ENCODE data around the gene KLHL13. TPM values are rescaled to one million over a fixed set of nuclear protein-coding genes. Genes with fewer than 3 reads are reported as not detected.
"Not testable (repeated sequence)": the region's sequence is repeated elsewhere in the genome, so short reads cannot be mapped to it uniquely, and the experiment has no call there.

KLHL13 gene
- total and polyA plus RNA-seq, 10 of the 15 experiments (the other 5 are each of a cell fraction or from before 2014, with no cell fraction given), result 8.2 to 34.1 (median 13.8) TPM

DNA sequence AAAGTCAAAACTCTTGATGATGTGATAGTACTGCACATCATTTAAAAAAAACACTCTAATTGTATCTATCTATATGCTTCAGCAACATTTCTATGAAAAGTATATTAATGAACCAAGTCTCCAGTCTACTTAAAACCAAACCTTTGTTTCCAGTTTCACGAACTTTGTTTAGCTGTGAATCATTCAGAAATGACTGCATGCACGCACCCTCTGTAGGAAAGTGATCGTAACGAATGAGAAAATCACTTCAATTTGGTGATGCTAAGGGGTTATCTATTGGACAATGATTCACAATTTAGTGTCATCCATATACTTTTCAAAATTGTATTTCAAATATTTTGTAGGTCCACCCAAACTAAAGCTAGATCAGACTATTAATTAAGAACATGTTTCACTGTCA lies 157.6 kb downstream of the KLHL13 start:
- FAIRE-seq (no peak), ATAC-seq (peak; percentile 48), DNase-seq (ENCODE audit: low read depth, low spot score) (no peak)
- POLR2A ChIA-PET, result no interaction called here
- intact Hi-C loops (cut with micrococcal nuclease; ENCODE audit: unreplicated experiment) (no loop called here), in situ Hi-C loops (cut with MboI) (no loop called here)
- BruUV-seq (replicated peaks), result no TSS peak
- no peaks in the 10 kb centered on the region for H3K36me3 ChIP-seq (ENCODE audit: control insufficient read depth in 2 of 2, insufficient read depth in 2 of 2, low read length in 1 of 2)
- H3K27ac ChIP-seq (ENCODE audit: control insufficient read depth, insufficient read depth), result no peak overlapping the region
- SMC1A ChIA-PET (ENCODE audit: uncharacterized antibody, unreplicated experiment), result interaction anchor here (0.7 to 1.3 kb wide), 3 partner anchors 9 to 22 kb away, joined by 3 to 4 read pairs (median 3); no protein-coding TSS in a partner anchor
- no peaks in the 10 kb centered on the region for H3K79me2 ChIP-seq (ENCODE audit: control insufficient read depth, insufficient read depth, low read length)
- H4K20me1 ChIP-seq (ENCODE audit: control insufficient read depth, insufficient read depth), result no peaks in the 10 kb centered on the region
- no peak overlapping the region for H3K4me2 ChIP-seq (ENCODE audit: control insufficient read depth, insufficient read depth)
- CTCF ChIA-PET, result no interaction called here
- no peak overlapping the region for H3K4me3 ChIP-seq
- H2AFZ ChIP-seq (ENCODE audit: control insufficient read depth, low read depth, low read length), result no peak overlapping the region
- no peaks in the 10 kb centered on the region for H3K9me3 ChIP-seq (replicated peaks; ENCODE audit: control insufficient read depth, insufficient read depth, low read length)
- no peaks in the 10 kb centered on the region for H3K27me3 ChIP-seq (replicated peaks in 1 of 2; ENCODE audit: control insufficient read depth in 2 of 2, insufficient read depth in 2 of 2, low read length in 1 of 2)
- no peaks in the 10 kb centered on the region for H3K4me1 ChIP-seq (ENCODE audit: control insufficient read depth, insufficient read depth, low read length)
- no peak overlapping the region for H3K9ac ChIP-seq (ENCODE audit: control insufficient read depth, insufficient read depth, low read length)
- WGBS (ENCODE audit: insufficient coverage, insufficient replicate concordance, low lambda C conversion rate, missing lambda C conversion rate), result 46% methylated on average over 4 of the region's 4 CpGs
- TF ChIP-seq E2F4 (IDR thresholded peaks at IDR 0.05; ENCODE audit: low read depth, low read length), result no peak
- RAD21 ChIA-PET (ENCODE audit: unreplicated experiment), result interaction anchor here (0.7 kb wide), 1 partner anchor 15 kb away, joined by 4 read pairs; no protein-coding TSS in a partner anchor

GRCh38 chrX:117957128-117957527 lies 159.5 kb downstream of the KLHL13 start:
- ChIA-PET RAD21 (ENCODE audit: unreplicated experiment) (no interaction called here), CTCF (no interaction called here), SMC1A (ENCODE audit: uncharacterized antibody, unreplicated experiment) (no interaction called here), POLR2A (interaction anchor here (0.6 kb wide), 1 partner anchor 34 kb away, joined by 7 read pairs; no protein-coding TSS in a partner anchor)
- Histone ChIP-seq H3K9me3 (replicated peaks; ENCODE audit: control insufficient read depth, insufficient read depth, low read length) (no peaks in the 10 kb centered on the region), H2AFZ (ENCODE audit: control insufficient read depth, low read depth, low read length) (no peak overlapping the region), H3K79me2 (ENCODE audit: control insufficient read depth, insufficient read depth, low read length) (no peaks in the 10 kb centered on the region), H3K36me3 (ENCODE audit: control insufficient read depth in 2 of 2, insufficient read depth in 2 of 2, low read length in 1 of 2) (no peaks in the 10 kb centered on the region), H3K4me1 (ENCODE audit: control insufficient read depth, insufficient read depth, low read length) (no peaks in the 10 kb centered on the region), H3K27me3 (replicated peaks in 1 of 2; ENCODE audit: control insufficient read depth in 2 of 2, insufficient read depth in 2 of 2, low read length in 1 of 2) (no peaks in the 10 kb centered on the region), H3K27ac (ENCODE audit: control insufficient read depth, insufficient read depth) (no peak overlapping the region), H3K4me3 (no peak overlapping the region), H3K4me2 (ENCODE audit: control insufficient read depth, insufficient read depth) (no peak overlapping the region), H3K9ac (ENCODE audit: control insufficient read depth, insufficient read depth, low read length) (no peak overlapping the region), H4K20me1 (ENCODE audit: control insufficient read depth, insufficient read depth) (no peaks in the 10 kb centered on the region)
- TF ChIP-seq POLR2AphosphoS5 (IDR thresholded peaks at IDR 0.05; ENCODE audit: low read length) (no peak), RAD51 (IDR thresholded peaks at IDR 0.05) (no peak), E2F4 (IDR thresholded peaks at IDR 0.05; ENCODE audit: low read depth, low read length) (no peak), GABPA (IDR thresholded peaks at IDR 0.05; ENCODE audit: low read depth) (no peak), POLR2A (IDR thresholded peaks at IDR 0.05; ENCODE audit: low read depth, low read length) (no peak), CREM (IDR thresholded peaks at IDR 0.05; ENCODE audit: low read depth) (no peak)
- TF ChIP-seq, protein P1, sequence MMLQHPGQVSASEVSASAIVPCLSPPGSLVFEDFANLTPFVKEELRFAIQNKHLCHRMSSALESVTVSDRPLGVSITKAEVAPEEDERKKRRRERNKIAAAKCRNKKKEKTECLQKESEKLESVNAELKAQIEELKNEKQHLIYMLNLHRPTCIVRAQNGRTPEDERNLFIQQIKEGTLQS (IDR thresholded peaks at IDR 0.05; ENCODE audit: borderline replicate concordance, extremely low read depth, low read depth, low read length), result no peak
- no peak for DNase-seq (ENCODE audit: low read depth, low spot score)
- intact Hi-C loops (cut with micrococcal nuclease; ENCODE audit: unreplicated experiment) (no loop called here), in situ Hi-C loops (cut with MboI) (no loop called here)
- ATAC-seq, result no peak
- no peak for FAIRE-seq
- BruUV-seq (replicated peaks), result no TSS peak
- WGBS (ENCODE audit: insufficient coverage, insufficient replicate concordance, low lambda C conversion rate, missing lambda C conversion rate), result 0% methylated on average over 2 of the region's 2 CpGs

DNA sequence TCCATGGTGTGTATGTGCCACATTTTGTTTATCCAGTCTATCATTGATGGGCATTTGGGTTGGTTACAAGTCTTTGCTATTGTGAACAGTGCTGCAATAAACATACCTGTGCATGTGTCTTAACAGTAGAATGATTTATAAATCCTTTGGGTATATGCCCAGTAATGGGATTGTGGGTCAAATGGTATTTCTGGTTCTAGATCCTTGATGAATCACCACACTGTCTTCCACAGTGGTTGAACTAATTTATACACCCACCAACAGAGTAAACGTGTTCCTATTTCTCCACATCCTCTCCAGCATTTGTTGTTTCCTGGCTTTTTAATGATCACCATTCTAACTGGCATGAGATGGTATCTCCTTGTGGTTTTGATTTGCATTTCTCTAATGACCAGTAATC lies 177.3 kb downstream of the KLHL13 start:
- H3K27me3 ChIP-seq (replicated peaks in 1 of 2; ENCODE audit: control insufficient read depth in 2 of 2, insufficient read depth in 2 of 2, low read length in 1 of 2); H3K4me2 ChIP-seq (ENCODE audit: control insufficient read depth, insufficient read depth); H3K27ac ChIP-seq (ENCODE audit: control insufficient read depth, insufficient read depth); H4K20me1 ChIP-seq (ENCODE audit: control insufficient read depth, insufficient read depth); BruUV-seq (replicated peaks); H2AFZ ChIP-seq (ENCODE audit: control insufficient read depth, low read depth, low read length); POLR2A ChIA-PET; intact Hi-C loops (cut with micrococcal nuclease; ENCODE audit: unreplicated experiment); CTCF ChIA-PET; H3K4me1 ChIP-seq (ENCODE audit: control insufficient read depth, insufficient read depth, low read length); in situ Hi-C loops (cut with MboI); H3K4me3 ChIP-seq; FAIRE-seq; H3K36me3 ChIP-seq (ENCODE audit: control insufficient read depth in 2 of 2, insufficient read depth in 2 of 2, low read length in 1 of 2); SMC1A ChIA-PET (ENCODE audit: uncharacterized antibody, unreplicated experiment); RAD21 ChIA-PET (ENCODE audit: unreplicated experiment); H3K9me3 ChIP-seq (replicated peaks; ENCODE audit: control insufficient read depth, insufficient read depth, low read length); H3K79me2 ChIP-seq (ENCODE audit: control insufficient read depth, insufficient read depth, low read length); H3K9ac ChIP-seq (ENCODE audit: control insufficient read depth, insufficient read depth, low read length); DNase-seq (ENCODE audit: low read depth, low spot score); ATAC-seq: not testable (repeated sequence)
- 0% methylated on average over 1 of the region's 1 CpG for WGBS (ENCODE audit: insufficient coverage, insufficient replicate concordance, low lambda C conversion rate, missing lambda C conversion rate)

All from GM12878 (cell line).